ENCODE results near the gene RBM24.

Gene RBM24

GRCh38 chr6:17278289-17279063, 2.7 kb upstream of the RBM24 start:
- 30% methylated on average over 7 of the region's 10 CpGs for WGBS
- Histone ChIP-seq H3K36me3 (ENCODE audit: control insufficient read depth in 1 of 2, insufficient read depth in 2 of 2, low read depth in 1 of 2, low read length in 2 of 2) (no peaks in the 10 kb centered on the region), H4K91ac (ENCODE audit: low read length) (no peak overlapping the region), H3K27ac (ENCODE audit: low read length, poor library complexity, severe bottlenecking) (peak overlapping the region; percentile 89), H2AK5ac (ENCODE audit: low read length, severe bottlenecking) (no peak overlapping the region), H3K4me2 (ENCODE audit: low read length, poor library complexity, severe bottlenecking) (peak overlapping the region; percentile 41), H2BK5ac (ENCODE audit: low read depth, low read length, poor library complexity, severe bottlenecking) (peak overlapping the region; percentile 53), H2BK12ac (ENCODE audit: low read length in 2 of 2) (no peak overlapping the region), H4K8ac (ENCODE audit: low read length) (no peak overlapping the region), H3K4me1 (ENCODE audit: control insufficient read depth, insufficient read depth, low read depth, low read length) (peaks cover 10% of the 10 kb centered on the region), H3K4ac (ENCODE audit: low read depth in 1 of 2, low read length in 2 of 2) (no peak overlapping the region), H3K4me3 (ENCODE audit: insufficient read depth in 1 of 2, low read depth in 1 of 2, low read length in 2 of 2) (no peak overlapping the region), H3K9ac (ENCODE audit: low read length) (peak overlapping the region; percentile 59), H3K14ac (ENCODE audit: low read length in 2 of 2) (no peak overlapping the region), H3K27me3 (ENCODE audit: control insufficient read depth in 1 of 2, insufficient read depth in 1 of 2, low read length in 2 of 2) (no peaks in the 10 kb centered on the region), H3K18ac (ENCODE audit: low read depth in 1 of 2, low read length in 2 of 2) (peak overlapping the region; percentile 11 to 62), H3K79me1 (replicated peaks; ENCODE audit: low read length, poor library complexity, severe bottlenecking) (peaks cover 8% of the 10 kb centered on the region), H2AFZ (ENCODE audit: low read depth, low read length) (peak overlapping the region; percentile 82), H3K9me3 (ENCODE audit: control insufficient read depth, low read length) (no peaks in the 10 kb centered on the region), H3K23ac (ENCODE audit: low read length in 2 of 2) (no peak overlapping the region), H2BK120ac (ENCODE audit: low read depth, low read length) (no peak overlapping the region), H2BK15ac (ENCODE audit: low read depth, poor library complexity, severe bottlenecking) (no peak overlapping the region)
- peak; percentile 52 for DNase-seq

DNA sequence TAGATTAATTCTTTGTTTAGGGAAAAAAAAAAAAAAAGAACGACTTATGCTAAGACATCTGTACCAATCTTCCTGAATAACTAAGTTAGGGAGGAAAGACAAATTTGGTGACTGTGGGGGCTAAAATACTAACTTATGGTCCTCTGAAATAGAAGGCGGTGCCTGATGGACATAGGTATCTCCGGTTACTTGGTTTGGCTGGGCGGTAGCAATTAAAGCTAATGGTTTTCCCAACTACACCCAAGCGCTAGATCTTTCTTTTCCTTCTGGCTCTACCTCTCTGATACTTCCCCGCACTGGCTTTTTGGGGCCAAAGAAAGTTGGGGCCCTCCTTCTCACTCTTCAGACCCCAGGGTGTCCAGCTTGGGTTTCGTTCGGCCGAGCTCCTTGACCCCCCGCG, 1.0 kb upstream of the RBM24 start:
- Histone ChIP-seq H2AK5ac (ENCODE audit: low read length, severe bottlenecking) (peak overlapping the region; percentile 56), H3K4ac (ENCODE audit: low read depth in 1 of 2, low read length in 2 of 2) (peak overlapping the region in 1 of 2 experiments; percentile 67), H3K79me1 (replicated peaks; ENCODE audit: low read length, poor library complexity, severe bottlenecking) (peaks cover 8% of the 10 kb centered on the region), H3K9ac (ENCODE audit: low read length) (peak overlapping the region; percentile 91), H3K27me3 (ENCODE audit: control insufficient read depth in 1 of 2, insufficient read depth in 1 of 2, low read length in 2 of 2) (no peaks in the 10 kb centered on the region), H3K14ac (ENCODE audit: low read length in 2 of 2) (no peak overlapping the region), H3K4me3 (ENCODE audit: insufficient read depth in 1 of 2, low read depth in 1 of 2, low read length in 2 of 2) (peak overlapping the region; percentile 87), H2AFZ (ENCODE audit: low read depth, low read length) (peak overlapping the region; percentile 77), H3K27ac (ENCODE audit: low read length, poor library complexity, severe bottlenecking) (peak overlapping the region; percentile 61), H3K4me1 (ENCODE audit: control insufficient read depth, insufficient read depth, low read depth, low read length) (peaks cover 10% of the 10 kb centered on the region), H3K9me3 (ENCODE audit: control insufficient read depth, low read length) (no peaks in the 10 kb centered on the region), H3K36me3 (ENCODE audit: control insufficient read depth in 1 of 2, insufficient read depth in 2 of 2, low read depth in 1 of 2, low read length in 2 of 2) (no peaks in the 10 kb centered on the region), H3K4me2 (ENCODE audit: low read length, poor library complexity, severe bottlenecking) (peak overlapping the region; percentile 91), H4K8ac (ENCODE audit: low read length) (no peak overlapping the region), H2BK120ac (ENCODE audit: low read depth, low read length) (no peak overlapping the region), H3K23ac (ENCODE audit: low read length in 2 of 2) (no peak overlapping the region), H2BK5ac (ENCODE audit: low read depth, low read length, poor library complexity, severe bottlenecking) (no peak overlapping the region), H2BK12ac (ENCODE audit: low read length in 2 of 2) (peak overlapping the region in 1 of 2 experiments; percentile 45), H2BK15ac (ENCODE audit: low read depth, poor library complexity, severe bottlenecking) (no peak overlapping the region), H3K18ac (ENCODE audit: low read depth in 1 of 2, low read length in 2 of 2) (peak overlapping the region in 1 of 2 experiments; percentile 90), H4K91ac (ENCODE audit: low read length) (no peak overlapping the region)
- DNase-seq, result peak; percentile 8
- 28% methylated on average over 10 of the region's 11 CpGs for WGBS

- peaks cover 10% of the 10 kb centered on the region for H3K4me1 ChIP-seq (ENCODE audit: control insufficient read depth, insufficient read depth, low read depth, low read length)
- H3K4me3 ChIP-seq (ENCODE audit: insufficient read depth in 1 of 2, low read depth in 1 of 2, low read length in 2 of 2), result peak overlapping the region; percentile 87
- peak; percentile 63 for DNase-seq
- peak overlapping the region in 1 of 2 experiments; percentile 67 for H3K4ac ChIP-seq (ENCODE audit: low read depth in 1 of 2, low read length in 2 of 2)
- WGBS, result 2% methylated on average over 38 of the region's 55 CpGs
- H4K8ac ChIP-seq (ENCODE audit: low read length), result no peak overlapping the region
- H4K91ac ChIP-seq (ENCODE audit: low read length), result peak overlapping the region; percentile 50
- peak overlapping the region; percentile 54 to 90 for H3K18ac ChIP-seq (ENCODE audit: low read depth in 1 of 2, low read length in 2 of 2)
- peak overlapping the region; percentile 61 for H3K27ac ChIP-seq (ENCODE audit: low read length, poor library complexity, severe bottlenecking)
- H2BK12ac ChIP-seq (ENCODE audit: low read length in 2 of 2), result peak overlapping the region in 1 of 2 experiments; percentile 45
- peak overlapping the region; percentile 85 for H2BK120ac ChIP-seq (ENCODE audit: low read depth, low read length)
- no peaks in the 10 kb centered on the region for H3K36me3 ChIP-seq (ENCODE audit: control insufficient read depth in 1 of 2, insufficient read depth in 2 of 2, low read depth in 1 of 2, low read length in 2 of 2)
- H3K79me1 ChIP-seq (replicated peaks; ENCODE audit: low read length, poor library complexity, severe bottlenecking), result peaks cover 10% of the 10 kb centered on the region
- no peak overlapping the region for H2AK5ac ChIP-seq (ENCODE audit: low read length, severe bottlenecking)
- no peaks in the 10 kb centered on the region for H3K9me3 ChIP-seq (ENCODE audit: control insufficient read depth, low read length)
- no peak overlapping the region for H2BK5ac ChIP-seq (ENCODE audit: low read depth, low read length, poor library complexity, severe bottlenecking)
- peak overlapping the region; percentile 83 for H2BK15ac ChIP-seq (ENCODE audit: low read depth, poor library complexity, severe bottlenecking)
- H3K14ac ChIP-seq (ENCODE audit: low read length in 2 of 2), result peak overlapping the region in 1 of 2 experiments; percentile 57
- H3K4me2 ChIP-seq (ENCODE audit: low read length, poor library complexity, severe bottlenecking), result peak overlapping the region; percentile 91
- H3K23ac ChIP-seq (ENCODE audit: low read length in 2 of 2), result peak overlapping the region in 1 of 2 experiments; percentile 59
- H3K27me3 ChIP-seq (ENCODE audit: control insufficient read depth in 1 of 2, insufficient read depth in 1 of 2, low read length in 2 of 2), result no peaks in the 10 kb centered on the region
- H2AFZ ChIP-seq (ENCODE audit: low read depth, low read length), result peak overlapping the region; percentile 77
- H3K9ac ChIP-seq (ENCODE audit: low read length), result peak overlapping the region; percentile 91
Measured at GRCh38 chr6:17280552-17281090, 540 bp upstream of the RBM24 start.

All from mesenchymal stem cell (in vitro differentiated cells and primary cell).